Keratinocyte (primary cell): ENCODE measurements around the gene PDS5A.

ENCODE experiments used
- CTCF ChIP-seq, 3 experiments: IDR thresholded peaks in 1 of 3; conservative IDR thresholded peaks in 1 of 3; optimal IDR thresholded peaks in 1 of 3; 2 replicates in 2 of 3; 3 replicates in 1 of 3; pipeline versions ENCODE3 to v1.5.1; 2011; ENCODE audit warnings: low read length in 3 of 3, mild to moderate bottlenecking in 3 of 3, moderate library complexity in 2 of 3, control low read depth in 1 of 3, inconsistent platforms in 1 of 3; ENCODE audit not compliant: insufficient read depth in 2 of 3; ENCODE audit errors: extremely low read depth in 1 of 3
- EZH2 ChIP-seq: IDR thresholded peaks from one replicate; pipeline ENCODE4 v1.6.1; 2012; ENCODE audit warnings: inconsistent platforms, mild to moderate bottlenecking, low read length, moderate library complexity

- TF ChIP-seq CTCF (optimal IDR thresholded peaks at IDR 0.05 in 1 of 3, IDR thresholded peaks at IDR 0.05 in 1 of 3, conservative IDR thresholded peaks at IDR 0.05 in 1 of 3; ENCODE audit: extremely low read depth in 1 of 3, insufficient read depth in 2 of 3, low read length in 3 of 3) (no peak), EZH2 (no peak)
These were observed 121.7 kb downstream of the PDS5A start for GRCh38 chr4:39855909-39856512.
